Measurements from ENCODE around the gene GRIPAP1. TPM values are rescaled to one million over a fixed set of nuclear protein-coding genes. Genes with fewer than 3 reads are reported as not detected.

Gene GRIPAP1
- total RNA-seq, 1 donor from 2014 or later, result 24.5 TPM

DNA sequence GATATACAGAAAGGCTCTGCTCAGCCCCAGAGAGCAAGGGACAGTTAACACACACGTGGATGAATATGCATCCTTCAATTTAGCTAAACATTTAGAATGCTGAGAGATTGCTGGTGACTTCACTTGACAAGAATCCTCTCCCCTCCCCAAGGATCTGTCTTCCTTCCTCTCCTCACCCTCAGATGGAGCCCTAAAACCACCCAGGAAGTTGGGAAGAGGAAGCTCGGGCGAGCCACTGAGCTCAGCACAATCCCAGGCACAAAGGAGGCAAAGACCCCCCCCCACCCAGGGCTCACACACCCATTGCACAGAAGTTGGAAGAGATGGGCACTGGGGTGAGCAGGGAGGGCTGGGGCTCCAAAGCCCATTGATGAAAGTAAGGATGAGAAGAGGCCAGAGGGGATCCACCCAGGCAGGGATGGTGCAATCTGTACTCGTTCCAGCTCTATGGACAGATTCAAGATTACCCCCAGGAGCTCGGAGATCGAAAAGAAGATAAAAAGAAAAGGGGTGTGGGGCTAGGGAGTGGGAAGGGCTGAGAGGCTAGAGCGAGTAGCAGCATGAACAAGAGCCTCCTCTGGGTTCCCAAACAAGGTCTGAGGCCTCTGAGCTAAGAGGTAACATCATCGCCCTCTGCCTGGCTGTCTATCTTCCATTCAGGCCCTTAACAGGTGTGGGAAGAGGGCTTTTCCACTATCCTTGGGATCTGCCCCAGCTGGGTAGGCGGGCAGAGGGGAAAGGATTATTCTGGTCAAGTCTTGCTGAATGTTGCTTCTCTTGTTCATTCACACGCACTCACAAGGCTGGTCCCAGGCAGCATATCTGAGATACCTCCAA, 39.9 kb upstream of the GRIPAP1 start:
- peak; percentile 63 for DNase-seq (ENCODE audit: low read depth)
- H3K27me3 ChIP-seq (ENCODE audit: control insufficient read depth, insufficient read depth, low read length), result no peaks in the 10 kb centered on the region
- peaks cover 13% of the 10 kb centered on the region for H3K36me3 ChIP-seq (ENCODE audit: control insufficient read depth, insufficient read depth, low read length)
- peak overlapping the region; percentile 71 for H3K4me3 ChIP-seq (ENCODE audit: low read depth, low read length)
- peak; percentile 13 for FAIRE-seq
- TF ChIP-seq, protein P1, sequence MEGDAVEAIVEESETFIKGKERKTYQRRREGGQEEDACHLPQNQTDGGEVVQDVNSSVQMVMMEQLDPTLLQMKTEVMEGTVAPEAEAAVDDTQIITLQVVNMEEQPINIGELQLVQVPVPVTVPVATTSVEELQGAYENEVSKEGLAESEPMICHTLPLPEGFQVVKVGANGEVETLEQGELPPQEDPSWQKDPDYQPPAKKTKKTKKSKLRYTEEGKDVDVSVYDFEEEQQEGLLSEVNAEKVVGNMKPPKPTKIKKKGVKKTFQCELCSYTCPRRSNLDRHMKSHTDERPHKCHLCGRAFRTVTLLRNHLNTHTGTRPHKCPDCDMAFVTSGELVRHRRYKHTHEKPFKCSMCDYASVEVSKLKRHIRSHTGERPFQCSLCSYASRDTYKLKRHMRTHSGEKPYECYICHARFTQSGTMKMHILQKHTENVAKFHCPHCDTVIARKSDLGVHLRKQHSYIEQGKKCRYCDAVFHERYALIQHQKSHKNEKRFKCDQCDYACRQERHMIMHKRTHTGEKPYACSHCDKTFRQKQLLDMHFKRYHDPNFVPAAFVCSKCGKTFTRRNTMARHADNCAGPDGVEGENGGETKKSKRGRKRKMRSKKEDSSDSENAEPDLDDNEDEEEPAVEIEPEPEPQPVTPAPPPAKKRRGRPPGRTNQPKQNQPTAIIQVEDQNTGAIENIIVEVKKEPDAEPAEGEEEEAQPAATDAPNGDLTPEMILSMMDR (IDR thresholded peaks at IDR 0.05; ENCODE audit: insufficient read depth, low read length, severe bottlenecking), result no peak

DNA sequence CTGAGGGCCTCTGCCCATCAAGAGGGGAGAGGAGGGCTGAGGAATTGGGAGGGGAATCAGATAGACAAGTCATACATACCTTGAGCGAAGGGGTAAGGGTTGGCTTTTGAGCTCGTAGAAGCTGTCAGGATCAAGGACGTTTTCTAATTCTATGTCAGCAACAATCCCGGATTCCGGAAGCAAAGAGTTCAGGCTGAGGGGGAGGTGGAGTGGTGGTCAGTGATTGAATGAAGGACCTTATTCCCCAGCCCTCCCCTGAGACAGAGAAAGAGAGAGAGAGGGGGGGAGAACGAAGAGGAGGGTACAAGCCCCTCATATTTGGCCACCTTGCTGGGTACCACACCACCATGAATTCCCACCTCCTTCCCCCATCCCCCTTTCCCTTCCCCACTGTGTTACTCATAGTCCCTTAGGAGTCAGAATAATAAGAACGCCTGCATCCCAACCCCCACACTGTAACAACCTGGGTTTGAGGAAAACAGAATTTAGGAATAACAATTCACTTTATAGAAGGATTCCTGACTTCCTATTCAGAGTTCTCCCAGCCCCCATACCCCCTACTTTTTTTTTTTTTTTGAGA, 38.4 kb upstream of the GRIPAP1 start:
- Histone ChIP-seq H3K36me3 (ENCODE audit: control insufficient read depth, insufficient read depth, low read length) (peaks cover 13% of the 10 kb centered on the region), H3K27me3 (ENCODE audit: control insufficient read depth, insufficient read depth, low read length) (no peaks in the 10 kb centered on the region), H3K4me3 (ENCODE audit: low read depth, low read length) (peak overlapping the region; percentile 21)
- TF ChIP-seq, protein P1 (IDR thresholded peaks at IDR 0.05; ENCODE audit: insufficient read depth, low read length, severe bottlenecking), result no peak
- DNase-seq (ENCODE audit: low read depth), result peak; percentile 26
- no peak for FAIRE-seq

DNA sequence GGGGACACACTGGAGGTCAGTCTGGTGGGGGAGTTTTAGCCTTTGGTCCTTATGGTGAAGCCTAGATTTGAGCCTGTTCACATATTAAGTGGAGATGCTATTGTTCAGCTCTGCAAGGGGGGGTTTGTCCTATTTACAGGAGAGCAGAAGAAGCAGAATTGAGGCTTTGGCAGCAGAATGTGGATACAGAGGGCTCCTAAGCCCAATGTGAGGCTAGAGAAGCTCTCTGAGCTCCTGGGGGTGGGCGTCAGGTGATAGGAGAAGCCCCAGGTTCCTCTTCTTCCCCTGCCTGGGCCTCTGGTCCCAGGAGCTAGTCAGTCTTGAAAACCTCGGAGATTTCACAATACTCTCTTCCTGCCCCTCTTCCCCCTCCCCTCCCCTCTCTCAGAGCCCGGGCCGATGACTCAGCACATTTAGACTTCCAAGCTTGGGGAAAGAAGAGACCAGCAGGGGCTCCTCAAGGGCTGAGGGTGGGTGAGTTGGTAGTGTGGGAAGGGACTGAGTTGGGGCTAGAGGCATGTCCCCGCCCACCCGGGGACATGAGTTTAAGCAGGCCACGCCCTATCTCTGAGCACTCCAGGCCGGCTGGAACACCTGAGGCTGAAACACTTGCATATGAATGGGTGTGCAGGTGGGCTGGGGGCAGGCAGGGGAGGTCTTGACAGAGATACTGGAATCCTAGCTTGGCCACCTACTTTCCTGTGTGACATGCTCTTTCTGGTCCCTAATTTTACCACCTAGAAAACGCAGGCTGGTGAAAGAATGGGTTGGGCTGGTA, 37.7 kb upstream of the GRIPAP1 start:
- Histone ChIP-seq H3K4me3 (ENCODE audit: low read depth, low read length) (peak overlapping the region; percentile 21), H3K27me3 (ENCODE audit: control insufficient read depth, insufficient read depth, low read length) (no peaks in the 10 kb centered on the region), H3K36me3 (ENCODE audit: control insufficient read depth, insufficient read depth, low read length) (peaks cover 13% of the 10 kb centered on the region)
- DNase-seq (ENCODE audit: low read depth) (peak; percentile 89), FAIRE-seq (no peak)
- TF ChIP-seq, protein P1 (IDR thresholded peaks at IDR 0.05; ENCODE audit: insufficient read depth, low read length, severe bottlenecking), result peak; percentile 11

DNA sequence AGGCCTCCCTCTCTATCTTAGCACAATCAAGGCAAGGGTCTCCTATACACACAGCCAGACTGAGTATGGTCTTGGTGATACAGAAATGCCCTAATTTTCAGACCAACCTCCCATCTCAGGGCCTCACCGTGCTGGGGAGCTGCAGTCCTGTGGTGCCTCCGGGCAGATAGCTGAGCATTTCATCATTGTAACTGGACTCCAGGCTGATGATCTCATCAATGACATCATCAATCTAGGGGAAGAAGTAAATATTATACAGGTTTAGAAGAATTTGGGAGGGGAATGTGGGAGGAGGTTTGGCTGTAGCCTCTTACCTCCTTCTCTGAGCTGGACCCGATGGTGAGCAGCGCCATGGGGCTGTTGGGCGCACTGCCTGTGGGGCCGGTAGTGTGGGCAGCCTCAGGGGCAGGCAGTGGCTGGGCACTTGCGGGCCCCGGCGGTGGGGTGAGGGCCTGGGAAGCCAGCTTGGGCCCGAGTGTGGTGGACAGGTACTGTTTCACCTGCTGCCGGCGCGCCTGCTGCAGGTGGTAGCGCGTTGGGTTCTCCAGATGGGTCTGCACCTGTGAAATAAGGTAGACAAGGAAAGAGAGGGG, 35.9 kb upstream of the GRIPAP1 start:
- Histone ChIP-seq H3K4me3 (ENCODE audit: low read depth, low read length) (no peak overlapping the region), H3K36me3 (ENCODE audit: control insufficient read depth, insufficient read depth, low read length) (peaks cover 22% of the 10 kb centered on the region), H3K27me3 (ENCODE audit: control insufficient read depth, insufficient read depth, low read length) (no peaks in the 10 kb centered on the region)
- peak; percentile 37 for DNase-seq (ENCODE audit: low read depth)
- FAIRE-seq, result no peak
- TF ChIP-seq, protein P1 (IDR thresholded peaks at IDR 0.05; ENCODE audit: insufficient read depth, low read length, severe bottlenecking), result no peak

DNA sequence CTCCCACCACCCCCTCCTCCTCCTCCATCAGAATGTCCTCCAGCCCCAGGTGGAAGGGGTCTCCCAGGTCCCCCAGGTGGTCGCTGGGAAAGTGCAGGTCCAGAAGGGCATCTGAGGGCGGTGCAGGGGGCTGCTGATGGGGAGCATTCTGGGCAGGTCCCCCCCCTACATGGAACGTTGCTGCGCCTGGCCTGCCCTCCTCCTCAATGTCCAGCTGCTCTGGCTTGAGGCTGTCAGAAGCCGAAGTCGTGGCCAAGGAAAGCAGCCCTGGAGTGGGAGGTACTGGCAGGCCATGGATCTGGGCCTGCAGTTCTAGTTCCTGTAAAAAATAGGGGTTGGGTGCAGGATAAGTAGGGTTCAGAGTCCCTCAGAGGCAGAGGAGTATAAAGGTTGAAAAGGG, 28.2 kb upstream of the GRIPAP1 start:
- no peak for FAIRE-seq
- DNase-seq (ENCODE audit: low read depth), result no peak
- no peak overlapping the region for H3K4me3 ChIP-seq (ENCODE audit: low read depth, low read length)
- no peaks in the 10 kb centered on the region for H3K27me3 ChIP-seq (ENCODE audit: control insufficient read depth, insufficient read depth, low read length)
- TF ChIP-seq, protein P1 (IDR thresholded peaks at IDR 0.05; ENCODE audit: insufficient read depth, low read length, severe bottlenecking), result no peak
- peaks cover 14% of the 10 kb centered on the region for H3K36me3 ChIP-seq (ENCODE audit: control insufficient read depth, insufficient read depth, low read length)
